CD8-positive, alpha-beta memory T cell (primary cell): ENCODE data around the gene MGMT. TPM values are rescaled to one million over a fixed set of nuclear protein-coding genes. Genes with fewer than 3 reads are reported as not detected.
"Not testable (repeated sequence)": the region's sequence is repeated elsewhere in the genome, so short reads cannot be mapped to it uniquely, and the experiment has no call there.

Experiments used
- CTCF ChIA-PET: fragments of 350-600 bp; sonication (Branson Sonifier 250); formaldehyde crosslinking; loops from one replicate; lab custom pipeline; 2021; ENCODE audit warnings: antibody characterized with exemption; lab: Charles Lee
- POLR2A ChIA-PET: fragments of 350-600 bp; sonication (Branson Sonifier 250); formaldehyde crosslinking; loops from one replicate; lab custom pipeline; 2021; ENCODE audit warnings: antibody characterized with exemption; lab: Charles Lee
- DNase-seq, 5 donors: peaks; one replicate each; pipeline versions ENCODE4 v3.0.0 to v3.0.0-alpha.2; 2020 to 2022; ENCODE audit warnings: mixed read lengths in 1 of 5
- H3K27ac ChIP-seq: one replicate; pipeline ENCODE4 v1.7.0; 2013; ENCODE audit warnings: low read depth, mild to moderate bottlenecking, low read length, moderate library complexity
- H3K27me3 ChIP-seq: 2 replicates; pipeline ENCODE4 v1.7.0; 2013; ENCODE audit warnings: low read length, mild to moderate bottlenecking; ENCODE audit not compliant: insufficient read depth, poor library complexity, severe bottlenecking
- H3K36me3 ChIP-seq: 2 replicates; pipeline ENCODE4 v1.7.0; 2013; ENCODE audit warnings: mild to moderate bottlenecking, low read length, moderate library complexity; ENCODE audit not compliant: insufficient read depth
- H3K4me1 ChIP-seq: 2 replicates; pipeline ENCODE4 v1.7.0; 2013; ENCODE audit warnings: mild to moderate bottlenecking, low read length, moderate library complexity; ENCODE audit not compliant: insufficient read depth
- H3K4me3 ChIP-seq: 2 replicates; pipeline ENCODE4 v1.7.0; 2013; ENCODE audit warnings: mild to moderate bottlenecking, low read length
- H3K9me3 ChIP-seq: 2 replicates; pipeline ENCODE4 v1.7.0; 2013; ENCODE audit warnings: mild to moderate bottlenecking, low read length
- H3K27ac Mint-ChIP-seq, 8 donors: one replicate each; pipeline ENCODE4 v1.8.0; 2020 to 2021; ENCODE audit warnings: mixed read lengths in 8 of 8, mild to moderate bottlenecking in 6 of 8, inconsistent platforms in 3 of 8, moderate library complexity in 3 of 8
- H3K27me3 Mint-ChIP-seq, 2 donors: one replicate each; pipeline ENCODE4 v1.8.0; 2020 to 2021; ENCODE audit warnings: mixed read lengths in 2 of 2, mild to moderate bottlenecking in 1 of 2, moderate library complexity in 1 of 2
- H3K36me3 Mint-ChIP-seq, 3 donors: one replicate each; pipeline ENCODE4 v1.8.0; 2020 to 2021; ENCODE audit warnings: mixed read lengths in 3 of 3, inconsistent platforms in 1 of 3, mild to moderate bottlenecking in 1 of 3
- H3K4me1 Mint-ChIP-seq, 3 donors: one replicate each; pipeline ENCODE4 v1.8.0; 2020 to 2021; ENCODE audit warnings: mixed read lengths in 3 of 3, inconsistent platforms in 1 of 3, mild to moderate bottlenecking in 1 of 3
- H3K4me3 Mint-ChIP-seq, 7 donors: one replicate each; pipeline ENCODE4 v1.8.0; 2020 to 2021; ENCODE audit warnings: mixed read lengths in 7 of 7, mild to moderate bottlenecking in 6 of 7, moderate library complexity in 4 of 7, inconsistent platforms in 2 of 7
- H3K9me3 Mint-ChIP-seq, 5 donors: one replicate each; pipeline ENCODE4 v1.8.0; 2020 to 2022; ENCODE audit warnings: mixed read lengths in 5 of 5, mild to moderate bottlenecking in 3 of 5, moderate library complexity in 2 of 5, inconsistent platforms in 1 of 5
- polyA plus RNA-seq: library from polyadenylated mRNA; unstranded; fragments of 300-500 nt; fragmentation: Illumina TruSeq; gene quantifications from one replicate; pipeline ENCODE4 v1.2.3, GENCODE V29; 2021
- total RNA-seq, 2 experiments: library from RNA; stranded (reverse); gene quantifications; one replicate each; pipeline ENCODE4 v1.2.3, GENCODE V29; 2021

Gene MGMT
- total and polyA plus RNA-seq, 3 experiments from 2014 or later: 19.7 to 31.7 (median 22.4) TPM

DNA sequence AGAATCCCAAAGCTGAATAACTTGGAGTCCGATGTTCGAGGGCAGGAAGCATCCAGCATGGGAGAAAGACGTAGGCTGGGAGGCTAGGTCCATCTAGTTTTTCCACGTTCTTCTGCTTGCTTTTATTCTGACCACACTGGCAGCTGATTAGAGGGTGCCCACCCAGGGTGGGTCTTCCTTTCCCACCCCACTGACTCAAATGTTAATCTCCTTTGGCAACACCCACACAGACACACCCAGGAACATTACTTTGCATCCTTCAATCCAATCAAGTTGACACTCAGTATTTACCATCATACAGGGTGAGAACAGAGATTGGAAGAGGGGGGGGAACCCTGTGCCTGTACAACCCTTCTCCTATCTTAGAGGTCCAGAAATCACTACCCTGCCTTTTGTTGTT is 31.3 kb upstream of the MGMT start:
- H3K36me3 ChIP-seq, POLR2A ChIA-PET: not testable (repeated sequence)
- H3K27me3 Mint-ChIP-seq: peaks cover 14 to 36% of the 10 kb centered on the region in 2 donors

DNA sequence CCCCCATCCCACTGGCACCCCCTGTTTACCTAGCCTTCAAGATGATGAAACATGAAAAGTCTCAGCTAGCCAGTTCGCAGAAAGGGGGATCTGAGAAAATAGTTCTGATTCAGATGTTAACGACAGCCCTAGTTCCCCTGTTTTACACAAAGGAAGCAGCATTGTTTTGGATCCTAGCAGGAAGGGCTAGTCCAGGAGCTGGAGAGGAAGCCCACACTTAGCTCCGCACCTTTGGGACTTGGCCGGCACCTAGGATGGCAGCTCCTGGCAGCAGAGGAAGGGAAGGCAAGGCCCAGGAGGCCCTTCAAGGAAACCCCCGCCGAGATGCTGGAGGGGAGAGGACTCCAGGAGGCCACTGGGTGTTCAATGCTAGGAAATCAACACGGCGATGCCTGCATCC is 29.0 kb upstream of the MGMT start:
- no peak overlapping the region for H3K4me3 ChIP-seq
- no peak overlapping the region for H3K27ac ChIP-seq
- peaks cover 18 to 40% of the 10 kb centered on the region in 2 donors for H3K27me3 Mint-ChIP-seq
- H3K36me3 ChIP-seq: no peaks in the 10 kb centered on the region
- no peak overlapping the region for H3K4me3 Mint-ChIP-seq
- H3K4me1 ChIP-seq: no peaks in the 10 kb centered on the region
- H3K9me3 ChIP-seq: no peaks in the 10 kb centered on the region
- DNase-seq: no peak
- H3K9me3 Mint-ChIP-seq: no peaks in the 10 kb centered on the region
- no peak overlapping the region for H3K27ac Mint-ChIP-seq
- ChIA-PET POLR2A (no interaction called here), CTCF (no interaction called here)
- no peaks in the 10 kb centered on the region for H3K4me1 Mint-ChIP-seq
- H3K36me3 Mint-ChIP-seq: no peaks in the 10 kb centered on the region
- H3K27me3 ChIP-seq: no peaks in the 10 kb centered on the region

More for the DNA sequence above, 31.3 kb upstream of the MGMT start:
- CTCF ChIA-PET, H3K27ac Mint-ChIP-seq, H3K4me3 ChIP-seq, H3K4me3 Mint-ChIP-seq, DNase-seq, H3K4me1 ChIP-seq, H3K9me3 ChIP-seq, H3K27ac ChIP-seq, H3K27me3 ChIP-seq, H3K36me3 Mint-ChIP-seq, H3K9me3 Mint-ChIP-seq, H3K4me1 Mint-ChIP-seq: not testable (repeated sequence)

DNA sequence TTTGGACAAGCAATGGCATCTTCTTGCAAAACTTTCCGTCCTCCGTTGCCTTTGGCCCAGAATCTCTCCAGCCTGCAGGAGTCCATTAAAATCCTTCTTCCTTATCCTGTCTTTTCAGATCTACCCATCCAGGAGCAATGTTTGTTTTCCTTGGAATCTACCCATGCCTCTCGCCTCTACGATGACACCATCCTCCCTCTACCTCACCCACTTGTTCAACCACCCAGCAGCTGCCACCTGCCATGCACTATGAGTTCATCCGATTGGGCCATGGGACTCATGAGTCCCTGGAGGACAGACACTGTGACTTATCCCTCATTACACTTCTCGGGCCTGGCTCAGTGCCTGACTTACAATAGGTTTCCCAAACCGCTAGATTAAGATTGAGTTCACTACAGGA is 26.8 kb upstream of the MGMT start:
- H3K27ac ChIP-seq: no peak overlapping the region
- ChIA-PET POLR2A (no interaction called here), CTCF (no interaction called here)
- no peaks in the 10 kb centered on the region for H3K36me3 ChIP-seq
- no peaks in the 10 kb centered on the region for H3K9me3 ChIP-seq
- Mint-ChIP-seq H3K36me3 (no peaks in the 10 kb centered on the region), H3K27me3 (peaks cover 15 to 32% of the 10 kb centered on the region in 2 donors), H3K4me1 (no peaks in the 10 kb centered on the region), H3K27ac (no peak overlapping the region), H3K9me3 (no peaks in the 10 kb centered on the region), H3K4me3 (no peak overlapping the region)
- no peaks in the 10 kb centered on the region for H3K4me1 ChIP-seq
- no peak overlapping the region for H3K4me3 ChIP-seq
- DNase-seq: no peak
- H3K27me3 ChIP-seq: no peaks in the 10 kb centered on the region

DNA sequence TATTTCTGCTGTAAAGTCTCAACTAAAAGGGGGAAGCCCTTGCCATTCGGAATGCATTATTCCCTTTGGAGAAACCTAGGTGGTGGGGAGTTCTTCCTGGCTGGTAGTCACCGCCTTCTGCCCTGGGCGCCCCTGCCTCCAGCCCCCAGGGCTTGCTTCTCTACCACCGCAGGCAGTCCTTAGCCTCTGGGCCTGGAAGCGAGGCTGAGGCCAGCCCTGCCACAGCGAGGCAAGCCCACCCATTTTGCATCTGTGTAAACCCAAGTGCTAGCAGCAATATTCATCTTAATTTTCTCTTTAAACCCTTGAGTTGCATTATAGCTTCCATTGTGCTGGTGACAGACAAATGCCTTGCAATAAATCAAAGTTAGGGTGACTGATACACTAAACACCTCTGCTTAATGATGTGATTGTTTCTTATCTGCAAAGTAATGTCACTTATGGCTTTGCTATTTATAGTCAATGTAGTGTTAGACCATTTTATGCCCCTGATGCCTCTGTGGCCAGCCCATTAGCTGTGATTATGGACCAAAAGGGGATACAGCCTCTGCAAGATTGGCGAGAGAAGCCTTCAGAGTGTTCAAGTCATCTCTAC is 26.2 kb upstream of the MGMT start:
- Mint-ChIP-seq H3K27me3 (peaks cover 15 to 29% of the 10 kb centered on the region in 2 donors), H3K4me1 (no peaks in the 10 kb centered on the region), H3K9me3 (no peaks in the 10 kb centered on the region), H3K36me3 (no peaks in the 10 kb centered on the region), H3K27ac (no peak overlapping the region), H3K4me3 (no peak overlapping the region)
- Histone ChIP-seq H3K4me3 (no peak overlapping the region), H3K9me3 (no peaks in the 10 kb centered on the region), H3K4me1 (no peaks in the 10 kb centered on the region), H3K27me3 (no peaks in the 10 kb centered on the region), H3K27ac (no peak overlapping the region), H3K36me3 (no peaks in the 10 kb centered on the region)
- no peak for DNase-seq
- ChIA-PET POLR2A (no interaction called here), CTCF (no interaction called here)

- Mint-ChIP-seq H3K4me1 (no peaks in the 10 kb centered on the region), H3K36me3 (no peaks in the 10 kb centered on the region), H3K27me3 (peaks cover 17 to 24% of the 10 kb centered on the region in 2 donors), H3K9me3 (no peaks in the 10 kb centered on the region), H3K4me3 (no peak overlapping the region), H3K27ac (no peak overlapping the region)
- DNase-seq: no peak
- no peak overlapping the region for H3K4me3 ChIP-seq
- H3K27me3 ChIP-seq: no peaks in the 10 kb centered on the region
- H3K36me3 ChIP-seq: no peaks in the 10 kb centered on the region
- no peaks in the 10 kb centered on the region for H3K4me1 ChIP-seq
- H3K27ac ChIP-seq: no peak overlapping the region
- no peaks in the 10 kb centered on the region for H3K9me3 ChIP-seq
- CTCF ChIA-PET: no interaction called here
- POLR2A ChIA-PET: no interaction called here
Measured at GRCh38 chr10:129441372-129442009, 25.6 kb upstream of the MGMT start.

DNA sequence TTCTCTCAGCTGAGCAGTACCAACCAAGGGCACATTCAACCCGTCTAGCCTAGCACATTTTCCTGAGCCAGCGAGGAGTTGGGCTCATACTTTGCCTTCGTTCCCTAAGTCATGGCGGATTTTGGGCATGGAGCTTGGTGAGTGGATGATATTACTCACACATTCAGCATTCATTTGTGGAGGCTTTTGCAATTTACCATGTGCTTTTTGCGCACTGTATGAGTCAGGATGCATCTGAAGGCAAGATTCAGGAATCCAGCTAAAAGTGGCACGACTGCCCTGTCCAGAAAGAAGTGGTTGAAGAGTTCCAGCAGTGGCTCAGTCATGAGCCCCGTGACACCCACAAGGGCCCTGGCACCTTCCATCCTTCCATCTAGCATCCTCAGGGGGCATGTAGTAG is 24.2 kb upstream of the MGMT start:
- Histone ChIP-seq H3K9me3 (no peaks in the 10 kb centered on the region), H3K4me1 (no peaks in the 10 kb centered on the region), H3K27ac (no peak overlapping the region), H3K27me3 (no peaks in the 10 kb centered on the region), H3K36me3 (no peaks in the 10 kb centered on the region), H3K4me3 (no peak overlapping the region)
- ChIA-PET CTCF (no interaction called here), POLR2A (no interaction called here)
- Mint-ChIP-seq H3K4me3 (no peak overlapping the region), H3K27me3 (peaks cover 17 to 25% of the 10 kb centered on the region in 2 donors), H3K27ac (no peak overlapping the region), H3K4me1 (no peaks in the 10 kb centered on the region), H3K36me3 (no peaks in the 10 kb centered on the region), H3K9me3 (no peaks in the 10 kb centered on the region)
- DNase-seq: no peak

DNA sequence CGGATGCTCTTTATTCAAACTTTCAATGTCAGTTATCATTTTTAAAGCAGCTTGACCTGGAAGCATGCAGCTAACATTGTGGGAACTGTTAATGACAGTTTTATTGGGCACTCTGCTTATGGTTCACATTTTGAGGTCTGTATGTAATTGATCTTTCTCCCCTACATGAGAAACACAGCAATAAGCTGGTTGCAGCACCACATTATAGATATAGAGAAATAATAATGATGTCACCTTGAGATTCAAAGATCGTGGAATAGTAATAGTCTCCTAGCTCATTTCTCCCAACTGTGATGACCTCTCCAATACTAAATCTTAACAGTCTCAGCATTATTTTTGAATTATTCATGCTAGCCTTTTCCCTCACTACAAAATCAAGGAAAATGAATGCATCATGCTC is 22.7 kb upstream of the MGMT start:
- Histone ChIP-seq H3K9me3 (no peaks in the 10 kb centered on the region), H3K27me3 (no peaks in the 10 kb centered on the region), H3K27ac (no peak overlapping the region), H3K36me3 (no peaks in the 10 kb centered on the region), H3K4me3 (no peak overlapping the region), H3K4me1 (no peaks in the 10 kb centered on the region)
- H3K27ac Mint-ChIP-seq: no peak overlapping the region
- CTCF ChIA-PET: no interaction called here
- H3K4me3 Mint-ChIP-seq: no peak overlapping the region
- POLR2A ChIA-PET: no interaction called here
- H3K4me1 Mint-ChIP-seq: no peaks in the 10 kb centered on the region
- no peaks in the 10 kb centered on the region for H3K36me3 Mint-ChIP-seq
- H3K9me3 Mint-ChIP-seq: no peaks in the 10 kb centered on the region
- no peak for DNase-seq
- H3K27me3 Mint-ChIP-seq: peaks cover 17 to 25% of the 10 kb centered on the region in 2 donors

- no peaks in the 10 kb centered on the region for H3K4me1 ChIP-seq
- H3K27ac ChIP-seq: no peak overlapping the region
- CTCF ChIA-PET: no interaction called here
- no peaks in the 10 kb centered on the region for H3K9me3 Mint-ChIP-seq
- H3K4me3 Mint-ChIP-seq: no peak overlapping the region
- no peaks in the 10 kb centered on the region for H3K9me3 ChIP-seq
- POLR2A ChIA-PET: no interaction called here
- no peaks in the 10 kb centered on the region for H3K4me1 Mint-ChIP-seq
- no peak overlapping the region for H3K27ac Mint-ChIP-seq
- no peaks in the 10 kb centered on the region for H3K36me3 ChIP-seq
- H3K4me3 ChIP-seq: no peak overlapping the region
- H3K36me3 Mint-ChIP-seq: no peaks in the 10 kb centered on the region
- H3K27me3 Mint-ChIP-seq: peaks cover 14 to 19% of the 10 kb centered on the region in 2 donors
- H3K27me3 ChIP-seq: no peaks in the 10 kb centered on the region
- no peak for DNase-seq
Measured at GRCh38 chr10:129445436-129446182, 21.4 kb upstream of the MGMT start.
